Activated naive CD4-positive, alpha-beta T cell treated with anti-CD3 and anti-CD28 coated beads, Interleukin-2, amount 50 U/mL, for 72 hours (primary cell): ENCODE results near the gene MAP4. TPM values are rescaled to one million over a fixed set of nuclear protein-coding genes. Genes with fewer than 3 reads are reported as not detected.
"Not testable (repeated sequence)": the region's sequence is repeated elsewhere in the genome, so short reads cannot be mapped to it uniquely, and the experiment has no call there.

Experiments used
- ATAC-seq, 2 donors: fragments of 150-1000 bp; cut with Tn5 transposase; 2 replicates each; pipeline ENCODE4 v1.10.0; 2021; ENCODE audit warnings: mild to moderate bottlenecking in 2 of 2, moderate library complexity in 2 of 2
- DNase-seq, 2 donors: peaks; one replicate each; pipeline ENCODE4 v3.0.0; 2021 to 2022; ENCODE audit warnings: low spot score in 2 of 2
- H3K27ac Mint-ChIP-seq, 2 donors: one replicate each; pipeline ENCODE4 v1.8.0; 2022; ENCODE audit warnings: mild to moderate bottlenecking in 2 of 2, mixed read lengths in 2 of 2
- H3K36me3 Mint-ChIP-seq, 2 donors: one replicate each; pipeline ENCODE4 v1.8.0; 2022; ENCODE audit warnings: mixed read lengths in 2 of 2
- H3K9me3 Mint-ChIP-seq, 2 donors: one replicate each; pipeline ENCODE4 v1.8.0; 2022; ENCODE audit warnings: mixed read lengths in 2 of 2
- total RNA-seq, 2 donors: library from RNA; stranded (reverse); gene quantifications; one replicate each; pipeline ENCODE4 v1.2.3, GENCODE V29; 2022

Gene MAP4
- 100 to 1,000 TPM in 1 of 2 donors, 10 to 100 TPM in 1; 70.1 to 118 TPM for total RNA-seq

GRCh38 chr3:48016301-48016973, at the start of gene MAP4:
TSS of gene MAP4 (minus strand) at chr3:48016416. CDS start at chr3:47998860, 17,556 bp downstream.
- DNase-seq (no peak), ATAC-seq (no peak)
- Mint-ChIP-seq H3K27ac (peak within 1 kb of the TSS in 1 of 2 donors; percentile 42), H3K9me3 (no peaks in the 10 kb centered on the region), H3K36me3 (no peaks in the 10 kb centered on the region)

GRCh38 chr3:48065035-48065434, 48.8 kb upstream of the MAP4 start:
- no peak for DNase-seq
- H3K36me3 Mint-ChIP-seq, result peaks cover 0 to 5% of the 10 kb centered on the region in 2 donors
- no peak for ATAC-seq
- no peaks in the 10 kb centered on the region for H3K9me3 Mint-ChIP-seq
- no peak overlapping the region for H3K27ac Mint-ChIP-seq

- no peaks in the 10 kb centered on the region for H3K9me3 Mint-ChIP-seq
These were observed 48.1 kb upstream of the MAP4 start for GRCh38 chr3:48064292-48064829.

GRCh38 chr3:48061586-48061985, 45.4 kb upstream of the MAP4 start:
- not testable (repeated sequence) for H3K9me3 Mint-ChIP-seq, DNase-seq, ATAC-seq, H3K27ac Mint-ChIP-seq, H3K36me3 Mint-ChIP-seq

More at GRCh38 chr3:48064292-48064829, 48.1 kb upstream of the MAP4 start:
- no peak for DNase-seq
- H3K27ac Mint-ChIP-seq, result no peak overlapping the region
- H3K36me3 Mint-ChIP-seq, result peaks cover 0 to 9% of the 10 kb centered on the region in 2 donors
- ATAC-seq, result no peak

- ATAC-seq (no peak), DNase-seq (no peak)
- Mint-ChIP-seq H3K36me3 (peaks cover 0 to 17% of the 10 kb centered on the region in 2 donors), H3K9me3 (no peaks in the 10 kb centered on the region), H3K27ac (no peak overlapping the region)
These were observed 41.9 kb upstream of the MAP4 start for GRCh38 chr3:48058091-48058490.

- no peak for ATAC-seq
- no peak overlapping the region for H3K27ac Mint-ChIP-seq
- H3K9me3 Mint-ChIP-seq, result no peaks in the 10 kb centered on the region
- H3K36me3 Mint-ChIP-seq, result peaks cover 0 to 17% of the 10 kb centered on the region in 2 donors
- DNase-seq, result no peak
These were observed 41.3 kb upstream of the MAP4 start for GRCh38 chr3:48057521-48057920.

- Mint-ChIP-seq H3K27ac (no peak overlapping the region), H3K9me3 (no peaks in the 10 kb centered on the region), H3K36me3 (peaks cover 0 to 7% of the 10 kb centered on the region in 2 donors)
- DNase-seq, result no peak
- no peak for ATAC-seq
These were observed 31.7 kb upstream of the MAP4 start for GRCh38 chr3:48047841-48048464.

- ATAC-seq (peak; percentile 63 to 96), DNase-seq (peak in 1 of 2 donors; percentile 7)
- no peaks in the 10 kb centered on the region for H3K36me3 Mint-ChIP-seq
- no peaks in the 10 kb centered on the region for H3K9me3 Mint-ChIP-seq
- H3K27ac Mint-ChIP-seq, result no peak overlapping the region
These were observed 26.0 kb upstream of the MAP4 start for GRCh38 chr3:48042071-48042760.

GRCh38 chr3:48039487-48040190, 23.4 kb upstream of the MAP4 start:
- peak overlapping the region in 1 of 2 donors; percentile 7 for H3K27ac Mint-ChIP-seq
- no peak for ATAC-seq

GRCh38 chr3:48038971-48039481, 22.8 kb upstream of the MAP4 start:
- H3K9me3 Mint-ChIP-seq, result no peaks in the 10 kb centered on the region
- no peak for DNase-seq
- no peak for ATAC-seq
- H3K36me3 Mint-ChIP-seq, result no peaks in the 10 kb centered on the region
- H3K27ac Mint-ChIP-seq, result peak overlapping the region in 1 of 2 donors; percentile 7

More at GRCh38 chr3:48039487-48040190, 23.4 kb upstream of the MAP4 start:
- Mint-ChIP-seq H3K9me3 (no peaks in the 10 kb centered on the region), H3K36me3 (no peaks in the 10 kb centered on the region)
- DNase-seq, result no peak

- ATAC-seq (peak; percentile 60 to 78), DNase-seq (no peak)
- Mint-ChIP-seq H3K27ac (no peak overlapping the region), H3K9me3 (no peaks in the 10 kb centered on the region), H3K36me3 (no peaks in the 10 kb centered on the region)
These were observed 17.8 kb upstream of the MAP4 start for GRCh38 chr3:48034000-48034516.

GRCh38 chr3:48030188-48030587, 14.0 kb upstream of the MAP4 start:
- Mint-ChIP-seq H3K9me3 (peaks cover 0 to 4% of the 10 kb centered on the region in 2 donors), H3K36me3 (no peaks in the 10 kb centered on the region), H3K27ac (no peak overlapping the region)
- no peak for DNase-seq
- ATAC-seq, result peak in 1 of 2 donors; percentile 64

GRCh38 chr3:48026951-48027908, 11.0 kb upstream of the MAP4 start:
- DNase-seq, result no peak
- no peaks in the 10 kb centered on the region for H3K36me3 Mint-ChIP-seq
- peaks cover 0 to 4% of the 10 kb centered on the region in 2 donors for H3K9me3 Mint-ChIP-seq
- no peak for ATAC-seq
- H3K27ac Mint-ChIP-seq, result no peak overlapping the region

GRCh38 chr3:48026098-48026497, 9.9 kb upstream of the MAP4 start:
- ATAC-seq (no peak), DNase-seq (no peak)
- H3K27ac Mint-ChIP-seq, result no peak overlapping the region
- peaks cover 0 to 4% of the 10 kb centered on the region in 2 donors for H3K9me3 Mint-ChIP-seq
- no peaks in the 10 kb centered on the region for H3K36me3 Mint-ChIP-seq

GRCh38 chr3:48024401-48024800, 8.2 kb upstream of the MAP4 start:
- Mint-ChIP-seq H3K36me3 (no peaks in the 10 kb centered on the region), H3K9me3 (peaks cover 0 to 4% of the 10 kb centered on the region in 2 donors), H3K27ac (no peak overlapping the region)
- ATAC-seq (no peak), DNase-seq (no peak)
